RWPE1 (cell line): Measurements from ENCODE around the gene AMOTL1.

Experiments
- CTCF ChIA-PET: fragments of 350-600 bp; sonication (Branson Sonifier 250); formaldehyde crosslinking; extraction: SDS; loops from one replicate; lab custom pipeline; 2021; lab: Yijun Ruan, JAX
- POLR2A ChIA-PET: fragments of 400-600 bp; formaldehyde crosslinking; extraction: SDS; loops from one replicate; lab custom pipeline; 2020; ENCODE audit warnings: antibody characterized with exemption; ENCODE audit not compliant: low non-redundant PET; lab: Yijun Ruan, JAX
- DNase-seq: peaks from one replicate; pipeline ENCODE4 v3.0.0; 2012; ENCODE audit warnings: low spot score
- H3K27ac ChIP-seq: fragments of 450-650 bp; 2 replicates; pipeline ENCODE4 v1.5.1; 2017
- CTCF ChIP-seq: fragments of 450-650 bp; conservative IDR thresholded peaks from 2 replicates; pipeline ENCODE4 v1.5.1; 2017; ENCODE audit warnings: low read depth, mild to moderate bottlenecking

AMOTL1 gene

GRCh38 chr11:94771390-94771789 lies 3.2 kb downstream of the AMOTL1 start:
- no peak for TF ChIP-seq CTCF
- ChIA-PET CTCF (interaction anchor here (0.7 kb wide), 1 partner anchor 279 kb away, joined by 5 read pairs; no protein-coding TSS in a partner anchor), POLR2A (no interaction called here)
- H3K27ac ChIP-seq: no peak overlapping the region
- no peak for DNase-seq

GRCh38 chr11:94771951-94772350 lies 3.8 kb downstream of the AMOTL1 start:
- DNase-seq: no peak
- H3K27ac ChIP-seq: no peak overlapping the region
- CTCF ChIA-PET: interaction anchor here (0.7 kb wide), 1 partner anchor 280 kb away, joined by 5 read pairs; no protein-coding TSS in a partner anchor
- no peak for TF ChIP-seq CTCF
- POLR2A ChIA-PET: no interaction called here

- POLR2A ChIA-PET: no interaction called here
- TF ChIP-seq CTCF: no peak
- DNase-seq: no peak
- H3K27ac ChIP-seq: no peak overlapping the region
- CTCF ChIA-PET: no interaction called here
These were observed 5.7 kb downstream of the AMOTL1 start for GRCh38 chr11:94773842-94774241.

GRCh38 chr11:94774345-94774744 lies 6.2 kb downstream of the AMOTL1 start:
- H3K27ac ChIP-seq: no peak overlapping the region
- POLR2A ChIA-PET: no interaction called here
- DNase-seq: no peak
- CTCF ChIA-PET: no interaction called here
- TF ChIP-seq CTCF: no peak

- DNase-seq: no peak
- POLR2A ChIA-PET: no interaction called here
- no peak for TF ChIP-seq CTCF
- peak overlapping the region; percentile 83 for H3K27ac ChIP-seq
- CTCF ChIA-PET: interaction anchor here (0.5 to 1.6 kb wide), 4 partner anchors 9 to 153 kb away, joined by 3 to 4 read pairs (median 3); no protein-coding TSS in a partner anchor
These were observed 7.6 kb downstream of the AMOTL1 start for GRCh38 chr11:94775567-94776327.

GRCh38 chr11:94776351-94777321 lies 8.5 kb downstream of the AMOTL1 start:
- peak overlapping the region; percentile 83 for H3K27ac ChIP-seq
- DNase-seq: peak; percentile 44
- no peak for TF ChIP-seq CTCF
- CTCF ChIA-PET: interaction anchor here (0.5 to 1.6 kb wide), 8 partner anchors 8 to 164 kb away, joined by 3 to 5 read pairs (median 3); no protein-coding TSS in a partner anchor
- POLR2A ChIA-PET: interaction anchor here (0.5 kb wide), 1 partner anchor 28 kb away, joined by 3 read pairs; no protein-coding TSS in a partner anchor
